GM19463 (cell line): ENCODE data around the gene SLC22A16.

ENCODE experiments used
- ATAC-seq: cut with Tn5 transposase; IDR thresholded peaks from one replicate; pipeline ENCODE4 v1.9.1; 2021; ENCODE audit warnings: mild to moderate bottlenecking, moderate library complexity; ENCODE audit not compliant: unreplicated experiment

SLC22A16 gene

GRCh38 chr6:110449541-110449895 is 26.9 kb downstream of the SLC22A16 start:
- no peak for ATAC-seq

GRCh38 chr6:110448846-110449540 is 27.4 kb downstream of the SLC22A16 start:
- no peak for ATAC-seq

- ATAC-seq: no peak
These were observed 28.7 kb downstream of the SLC22A16 start for GRCh38 chr6:110447761-110448160.

DNA sequence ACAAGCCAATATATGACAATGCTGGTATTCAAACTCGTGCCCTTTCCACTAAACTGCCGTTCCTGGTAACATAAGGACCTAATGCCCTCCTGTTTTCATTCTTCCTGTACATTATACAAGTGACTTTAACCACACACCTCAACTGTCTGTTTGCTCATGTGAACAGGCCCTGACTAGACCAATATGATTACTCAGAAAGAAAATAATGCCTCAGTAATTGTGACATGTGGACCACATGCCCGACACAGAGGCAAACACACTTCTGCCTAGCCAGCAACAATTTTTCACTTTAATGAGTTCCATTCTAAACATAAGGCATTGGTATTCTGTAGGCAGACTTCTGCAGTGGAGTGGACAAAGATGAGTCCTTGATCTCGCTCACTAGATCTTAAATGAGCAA is 30.0 kb downstream of the SLC22A16 start:
- ATAC-seq: no peak

GRCh38 chr6:110440026-110440425 is 36.4 kb downstream of the SLC22A16 start:
- ATAC-seq: no peak

DNA sequence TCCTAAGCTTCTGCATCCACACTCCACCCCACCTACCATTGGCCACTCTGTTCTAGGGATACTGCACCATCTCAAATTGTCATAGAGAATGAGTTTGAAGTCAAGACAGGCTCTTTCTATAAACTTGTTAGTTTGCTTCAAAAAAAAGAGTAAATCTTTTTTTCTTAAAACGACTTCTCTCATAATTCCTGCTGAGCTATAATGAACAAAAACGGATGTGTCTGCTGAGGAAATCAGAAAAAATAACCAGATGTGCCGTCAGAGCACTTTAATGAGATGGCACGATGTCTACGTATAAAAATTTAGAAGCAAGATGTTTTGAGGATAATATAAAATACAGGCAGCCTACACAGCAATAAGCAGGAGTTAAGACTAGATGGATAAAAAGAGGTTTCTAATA is 37.1 kb downstream of the SLC22A16 start:
- ATAC-seq: no peak

- no peak for ATAC-seq
These were observed 41.3 kb downstream of the SLC22A16 start for GRCh38 chr6:110434961-110435602.

DNA sequence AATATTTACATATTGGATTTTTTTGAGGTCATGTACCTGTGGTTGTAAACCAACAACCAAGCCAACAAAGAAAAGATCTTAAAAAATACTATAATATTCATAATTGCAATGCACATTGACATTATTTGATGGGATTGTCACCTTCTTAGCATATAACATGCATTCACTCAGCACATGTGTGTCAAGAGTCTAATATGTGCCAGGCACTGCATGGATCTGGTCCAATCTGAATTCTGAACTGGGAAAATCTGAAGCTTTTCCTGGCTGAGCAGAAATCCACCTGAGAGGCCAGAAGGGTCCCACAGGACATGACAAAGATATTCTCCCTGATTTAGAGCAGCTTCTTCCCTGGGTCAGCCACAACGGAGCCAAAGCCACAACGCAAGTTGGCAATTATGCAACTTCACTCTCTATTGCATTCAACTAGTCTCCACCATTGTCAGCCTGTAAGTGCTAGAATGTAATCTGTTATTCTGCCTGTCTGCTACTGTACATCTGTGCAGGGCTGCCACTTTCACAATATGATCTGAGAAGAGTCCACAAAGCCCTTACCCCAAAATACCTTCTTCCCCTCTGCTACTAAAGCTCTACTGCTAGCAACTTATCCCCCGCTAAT is 44.0 kb downstream of the SLC22A16 start:
- ATAC-seq: no peak

GRCh38 chr6:110430741-110431140 is 45.7 kb downstream of the SLC22A16 start:
- no peak for ATAC-seq

- ATAC-seq: no peak
These were observed 46.2 kb downstream of the SLC22A16 start for GRCh38 chr6:110430236-110430635.

GRCh38 chr6:110428153-110428552 is 48.3 kb downstream of the SLC22A16 start:
- no peak for ATAC-seq

DNA sequence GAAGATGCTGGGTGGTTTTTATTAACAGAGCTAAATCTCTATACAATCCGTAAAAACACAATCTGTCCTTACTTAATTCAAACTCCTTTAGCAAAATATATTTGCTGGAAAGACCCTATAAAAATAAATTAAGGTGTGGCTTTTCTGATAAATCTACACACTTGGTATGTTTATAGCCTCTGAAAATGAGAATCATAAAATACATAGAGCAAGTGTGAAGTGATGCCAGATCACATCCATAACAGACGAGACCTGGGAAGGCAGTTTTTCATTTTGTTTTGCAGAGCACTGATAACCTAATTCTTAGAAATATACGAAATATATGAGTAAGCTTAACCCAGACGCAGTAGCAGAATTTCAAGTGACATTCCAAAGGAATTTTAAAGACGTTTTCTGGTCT is 50.6 kb downstream of the SLC22A16 start:
- ATAC-seq: no peak

- no peak for ATAC-seq
These were observed 54.0 kb downstream of the SLC22A16 start for GRCh38 chr6:110422444-110422822.

GRCh38 chr6:110421749-110422443 is 54.5 kb downstream of the SLC22A16 start:
- no peak for ATAC-seq

DNA sequence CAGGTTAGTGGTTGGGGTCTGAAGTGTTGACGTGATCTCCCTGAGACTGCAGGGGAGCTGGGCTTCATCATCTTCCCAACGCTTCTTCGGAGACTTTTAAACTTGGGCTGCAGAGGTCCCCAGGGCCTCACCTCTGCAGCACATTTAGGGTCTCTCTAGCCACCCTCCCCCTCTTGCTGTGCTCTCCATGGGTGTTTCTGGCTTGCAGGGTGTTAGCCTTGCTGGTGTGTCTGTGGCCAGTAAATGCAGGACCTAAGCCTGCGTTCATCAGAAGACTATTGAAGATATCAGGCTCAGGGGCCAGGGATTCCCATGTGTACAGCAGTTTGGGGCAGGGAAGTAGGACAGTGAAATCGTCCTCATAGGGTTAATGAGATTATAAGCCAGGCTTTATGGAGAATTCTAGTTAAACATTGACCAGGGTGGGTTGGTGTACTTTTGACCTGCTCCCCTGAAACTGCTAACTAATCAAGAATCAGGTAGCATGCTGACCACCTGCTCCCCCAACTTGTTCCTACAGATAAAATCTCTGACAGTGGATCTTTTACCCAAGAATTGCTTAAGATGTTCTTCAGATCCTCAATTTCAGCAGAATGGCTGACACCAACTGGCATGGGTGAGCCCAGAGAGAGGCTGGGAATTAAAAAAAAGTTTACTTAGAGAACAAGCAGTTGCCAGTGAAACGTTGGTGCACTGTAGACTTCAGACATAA is 57.2 kb downstream of the SLC22A16 start:
- no peak for ATAC-seq

- ATAC-seq: no peak
These were observed 57.8 kb downstream of the SLC22A16 start for GRCh38 chr6:110418594-110418993.

- peak; percentile 86 for ATAC-seq
These were observed 61.1 kb downstream of the SLC22A16 start, which contains the start of gene DDO for GRCh38 chr6:110415086-110415916. TSS of gene DDO (minus strand) at chr6:110415575. CDS start at chr6:110413462, 2,113 bp downstream.

DNA sequence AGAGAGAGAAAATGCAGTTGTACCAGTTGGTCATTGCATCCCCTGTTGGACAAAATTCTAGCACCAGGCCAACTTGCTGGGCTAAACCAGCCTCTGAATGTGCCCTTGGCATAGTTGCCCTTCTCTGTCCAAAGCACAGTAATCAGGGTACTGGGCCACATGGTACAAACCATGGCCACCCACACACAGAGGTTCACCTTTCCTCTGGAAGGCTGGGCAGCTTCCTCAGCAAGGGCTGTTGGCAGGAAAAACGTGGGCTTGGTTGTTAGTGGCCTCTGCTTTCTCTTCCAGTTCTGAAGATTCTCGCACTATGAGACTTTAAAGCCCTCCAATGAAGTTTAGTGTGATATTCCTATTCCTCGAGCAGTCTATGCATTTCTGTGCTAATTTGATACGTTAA is 61.7 kb downstream of the SLC22A16 start:
- ATAC-seq: no peak

DNA sequence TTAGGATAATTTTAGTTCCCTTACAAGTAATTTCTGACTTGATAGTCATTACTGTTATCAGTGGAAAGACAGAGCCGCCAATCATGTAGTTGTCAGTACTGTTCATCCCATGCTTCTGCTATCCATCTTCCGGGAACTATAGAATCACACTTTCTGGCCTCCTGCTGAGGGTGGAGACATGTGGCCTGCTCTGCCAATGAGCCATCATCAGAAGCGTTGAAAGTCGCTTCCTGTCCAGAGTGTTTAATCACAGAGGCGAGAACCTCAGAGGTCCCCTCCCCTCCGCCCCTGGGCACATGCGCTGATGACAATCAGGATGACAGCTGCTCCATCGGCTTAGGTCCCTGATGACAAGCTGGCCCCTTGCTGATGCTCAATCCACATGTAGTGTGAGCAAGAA is 64.1 kb downstream of the SLC22A16 start:
- no peak for ATAC-seq

DNA sequence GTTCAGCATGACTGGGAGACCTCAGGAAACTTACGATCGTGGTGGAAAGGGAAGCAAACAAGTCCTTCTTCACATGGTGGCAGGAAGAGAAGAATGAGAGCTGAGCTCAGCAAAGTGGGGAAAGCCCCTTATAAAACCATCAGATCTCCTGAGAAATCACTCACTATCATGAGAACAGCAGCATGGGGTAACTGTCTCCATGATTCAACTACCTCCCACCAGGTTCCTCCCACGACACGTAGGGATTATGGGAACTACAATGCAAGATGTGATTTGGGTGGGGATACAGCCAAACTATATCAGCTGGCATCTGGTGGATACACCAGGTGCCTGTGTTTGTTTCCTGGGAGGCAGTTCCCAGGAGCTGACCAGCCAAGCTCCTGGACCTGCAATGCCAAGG is 65.9 kb downstream of the SLC22A16 start:
- ATAC-seq: no peak
